Memory B cell (primary cell): ENCODE measurements around the gene C1QTNF1.

Source experiments
- ATAC-seq: fragments of 150-1000 bp; cut with Tn5 transposase; 2 replicates; pipeline ENCODE4 v1.10.0; 2021; ENCODE audit warnings: low read depth, mild to moderate bottlenecking, moderate library complexity
- DNase-seq, 2 donors: peaks; one replicate each; pipeline ENCODE4 v3.0.0; 2022; ENCODE audit warnings: low spot score in 2 of 2
- H3K27ac Mint-ChIP-seq: one replicate; pipeline ENCODE4 v1.8.0; 2022; ENCODE audit warnings: mild to moderate bottlenecking, moderate library complexity, mixed read lengths
- H3K27me3 Mint-ChIP-seq: one replicate; pipeline ENCODE4 v1.8.0; 2022; ENCODE audit warnings: mixed read lengths
- H3K36me3 Mint-ChIP-seq: one replicate; pipeline ENCODE4 v1.8.0; 2022; ENCODE audit warnings: mild to moderate bottlenecking, mixed read lengths
- H3K4me1 Mint-ChIP-seq: one replicate; pipeline ENCODE4 v1.8.0; 2022; ENCODE audit warnings: mixed read lengths
- H3K4me3 Mint-ChIP-seq: one replicate; pipeline ENCODE4 v1.8.0; 2022; ENCODE audit warnings: mild to moderate bottlenecking, moderate library complexity, mixed read lengths
- H3K9me3 Mint-ChIP-seq: one replicate; pipeline ENCODE4 v1.8.0; 2022; ENCODE audit warnings: mixed read lengths

The C1QTNF1 gene

GRCh38 chr17:79042421-79043190, 18.6 kb downstream of the C1QTNF1 start:
- H3K27ac Mint-ChIP-seq: no peak overlapping the region
- ATAC-seq (peak; percentile 56), DNase-seq (peak; percentile 51 to 59)
- no peaks in the 10 kb centered on the region for H3K9me3 Mint-ChIP-seq
- H3K36me3 Mint-ChIP-seq: no peaks in the 10 kb centered on the region
- H3K27me3 Mint-ChIP-seq: peaks cover 27% of the 10 kb centered on the region
- H3K4me3 Mint-ChIP-seq: no peak overlapping the region
- H3K4me1 Mint-ChIP-seq: peaks cover 13% of the 10 kb centered on the region

- H3K4me1 Mint-ChIP-seq: peaks cover 13% of the 10 kb centered on the region
- no peak for DNase-seq
- no peaks in the 10 kb centered on the region for H3K9me3 Mint-ChIP-seq
- H3K36me3 Mint-ChIP-seq: no peaks in the 10 kb centered on the region
- H3K27me3 Mint-ChIP-seq: peaks cover 25% of the 10 kb centered on the region
- no peak for ATAC-seq
- no peak overlapping the region for H3K27ac Mint-ChIP-seq
- H3K4me3 Mint-ChIP-seq: no peak overlapping the region
Observed at GRCh38 chr17:79043191-79043930, 19.4 kb downstream of the C1QTNF1 start.

GRCh38 chr17:79043931-79044320, 20.0 kb downstream of the C1QTNF1 start:
- Mint-ChIP-seq H3K36me3 (no peaks in the 10 kb centered on the region), H3K4me3 (no peak overlapping the region), H3K9me3 (no peaks in the 10 kb centered on the region), H3K4me1 (peaks cover 13% of the 10 kb centered on the region), H3K27ac (no peak overlapping the region), H3K27me3 (peaks cover 23% of the 10 kb centered on the region)
- ATAC-seq (no peak), DNase-seq (no peak)

GRCh38 chr17:79044462-79044861, 20.5 kb downstream of the C1QTNF1 start:
- DNase-seq: no peak
- H3K4me3 Mint-ChIP-seq: no peak overlapping the region
- peaks cover 25% of the 10 kb centered on the region for H3K27me3 Mint-ChIP-seq
- peaks cover 13% of the 10 kb centered on the region for H3K4me1 Mint-ChIP-seq
- H3K27ac Mint-ChIP-seq: no peak overlapping the region
- H3K36me3 Mint-ChIP-seq: no peaks in the 10 kb centered on the region
- H3K9me3 Mint-ChIP-seq: no peaks in the 10 kb centered on the region
- no peak for ATAC-seq

- no peak for ATAC-seq
Observed at GRCh38 chr17:79045001-79045729, 21.2 kb downstream of the C1QTNF1 start.

GRCh38 chr17:79045842-79046196, 21.9 kb downstream of the C1QTNF1 start:
- peak; percentile 70 for ATAC-seq
- H3K4me3 Mint-ChIP-seq: no peak overlapping the region
- peak; percentile 45 to 63 for DNase-seq
- H3K36me3 Mint-ChIP-seq: no peaks in the 10 kb centered on the region
- H3K9me3 Mint-ChIP-seq: no peaks in the 10 kb centered on the region
- H3K27me3 Mint-ChIP-seq: peaks cover 29% of the 10 kb centered on the region
- H3K4me1 Mint-ChIP-seq: peaks cover 13% of the 10 kb centered on the region
- H3K27ac Mint-ChIP-seq: no peak overlapping the region

More at GRCh38 chr17:79045001-79045729, 21.2 kb downstream of the C1QTNF1 start:
- DNase-seq: no peak
- Mint-ChIP-seq H3K27ac (no peak overlapping the region), H3K27me3 (peaks cover 27% of the 10 kb centered on the region), H3K36me3 (no peaks in the 10 kb centered on the region), H3K4me3 (no peak overlapping the region), H3K9me3 (no peaks in the 10 kb centered on the region), H3K4me1 (peaks cover 13% of the 10 kb centered on the region)

- Mint-ChIP-seq H3K9me3 (no peaks in the 10 kb centered on the region), H3K27me3 (peaks cover 33% of the 10 kb centered on the region), H3K4me1 (peaks cover 13% of the 10 kb centered on the region), H3K4me3 (no peak overlapping the region), H3K27ac (no peak overlapping the region), H3K36me3 (no peaks in the 10 kb centered on the region)
- no peak for ATAC-seq
- DNase-seq: no peak
Observed at GRCh38 chr17:79046197-79046915, 22.4 kb downstream of the C1QTNF1 start.

- DNase-seq (no peak), ATAC-seq (no peak)
- no peaks in the 10 kb centered on the region for H3K36me3 Mint-ChIP-seq
- no peak overlapping the region for H3K27ac Mint-ChIP-seq
- H3K4me1 Mint-ChIP-seq: peaks cover 13% of the 10 kb centered on the region
- H3K9me3 Mint-ChIP-seq: no peaks in the 10 kb centered on the region
- no peak overlapping the region for H3K4me3 Mint-ChIP-seq
- H3K27me3 Mint-ChIP-seq: peaks cover 34% of the 10 kb centered on the region
Observed at GRCh38 chr17:79046916-79047280, 22.9 kb downstream of the C1QTNF1 start.

GRCh38 chr17:79047291-79047920, 23.4 kb downstream of the C1QTNF1 start:
- ATAC-seq (no peak), DNase-seq (no peak)
- H3K27me3 Mint-ChIP-seq: peaks cover 37% of the 10 kb centered on the region
- H3K4me1 Mint-ChIP-seq: peaks cover 13% of the 10 kb centered on the region
- no peak overlapping the region for H3K27ac Mint-ChIP-seq
- H3K9me3 Mint-ChIP-seq: no peaks in the 10 kb centered on the region
- no peaks in the 10 kb centered on the region for H3K36me3 Mint-ChIP-seq
- no peak overlapping the region for H3K4me3 Mint-ChIP-seq

GRCh38 chr17:79047923-79048825, 24.2 kb downstream of the C1QTNF1 start:
- Mint-ChIP-seq H3K27me3 (peaks cover 33% of the 10 kb centered on the region), H3K36me3 (no peaks in the 10 kb centered on the region), H3K27ac (no peak overlapping the region), H3K9me3 (no peaks in the 10 kb centered on the region), H3K4me3 (no peak overlapping the region), H3K4me1 (peaks cover 10% of the 10 kb centered on the region)
- ATAC-seq (no peak), DNase-seq (no peak)

- Mint-ChIP-seq H3K36me3 (peaks cover 2% of the 10 kb centered on the region), H3K4me3 (no peak overlapping the region), H3K9me3 (peaks cover 2% of the 10 kb centered on the region), H3K4me1 (peaks cover 9% of the 10 kb centered on the region), H3K27ac (no peak overlapping the region), H3K27me3 (peaks cover 31% of the 10 kb centered on the region)
- DNase-seq: no peak
- ATAC-seq: no peak
Observed at GRCh38 chr17:79048826-79049755, 25.1 kb downstream of the C1QTNF1 start.

GRCh38 chr17:79049821-79050220, 25.9 kb downstream of the C1QTNF1 start:
- DNase-seq (no peak), ATAC-seq (no peak)
- peaks cover 27% of the 10 kb centered on the region for H3K27me3 Mint-ChIP-seq
- H3K4me1 Mint-ChIP-seq: peaks cover 9% of the 10 kb centered on the region
- H3K4me3 Mint-ChIP-seq: no peak overlapping the region
- H3K27ac Mint-ChIP-seq: no peak overlapping the region
- H3K9me3 Mint-ChIP-seq: peaks cover 5% of the 10 kb centered on the region
- peaks cover 2% of the 10 kb centered on the region for H3K36me3 Mint-ChIP-seq
